Adrenal gland (tissue), 12 donors: ENCODE results near the gene DNAJC1. TPM values are rescaled to one million over a fixed set of nuclear protein-coding genes. Genes with fewer than 3 reads are reported as not detected.

Experiments
- DNase-seq, 7 donors: peaks; one replicate each; pipeline ENCODE4 v3.0.0-alpha.2; 2019 to 2020
- H3K27ac ChIP-seq, 5 donors: fragments of 200-600 bp; sonication (generic) in 4 of 5; 1 replicate in 3 of 5; 2 replicates in 2 of 5; pipeline versions ENCODE4 v1.5.1 to v1.8.0; 2016 to 2020; ENCODE audit warnings: mild to moderate bottlenecking in 1 of 5
- H3K27me3 ChIP-seq: fragments of 200-600 bp; 2 replicates; pipeline ENCODE4 v1.8.0; 2021
- H3K36me3 ChIP-seq, 2 donors: fragments of 200-600 bp; replicated peaks in 1 of 2; 1 replicate in 1 of 2; 2 replicates in 1 of 2; pipeline versions ENCODE4 v1.5.1 to v1.8.0; 2018 to 2022
- H3K4me1 ChIP-seq, 2 donors: fragments of 200-600 bp; replicated peaks in 1 of 2; 1 replicate in 1 of 2; 2 replicates in 1 of 2; pipeline versions ENCODE4 v1.5.1 to v1.8.0; 2018 to 2021
- H3K4me3 ChIP-seq, 4 donors: fragments of 200-600 bp; sonication (generic) in 3 of 4; one replicate each; pipeline ENCODE4 v1.5.1; 2016 to 2018
- H3K9me3 ChIP-seq, 3 donors: fragments of 200-600 bp; sonication (generic) in 1 of 3; replicated peaks in 1 of 3; 1 replicate in 2 of 3; 2 replicates in 1 of 3; pipeline versions ENCODE4 v1.5.1 to v1.8.0; 2016 to 2021
- CTCF ChIP-seq, 6 experiments: fragments of 450-650 bp in 4 of 6; fragments of 200-600 bp in 2 of 6; sonication (generic) in 1 of 6; IDR thresholded peaks; 1 replicate in 5 of 6; 2 replicates in 1 of 6; pipeline versions ENCODE4 v1.5.1 to v1.8.0; 2016 to 2021; ENCODE audit warnings: antibody characterized with exemption in 6 of 6, mild to moderate bottlenecking in 2 of 6, moderate library complexity in 1 of 6
- POLR2A ChIP-seq, 2 donors: fragments of 450-650 bp; IDR thresholded peaks; one replicate each; pipeline ENCODE4 v1.6.1; 2017; ENCODE audit warnings: antibody characterized with exemption in 2 of 2, mild to moderate bottlenecking in 2 of 2, moderate library complexity in 1 of 2
- WGBS, 4 donors: extraction: QIAGEN DNeasy Blood & Tissue Kit in 2 of 4; methylation state at CpG; one replicate each; pipeline versions ENCODE4 v1.1.5 to v1.1.7; 2013 to 2017; 5-methylcytosine and 5-hydroxymethylcytosine counted together
- intact Hi-C, 2 donors: fragments of 100-400 bp; cut with DNase I; formaldehyde crosslinking; loops; one replicate each; pipeline versions ENCODE4 v1.14.1 to v1.15.0; 2022 to 2023
- polyA plus RNA-seq, 3 donors: library from polyadenylated mRNA; stranded (reverse); fragments of 200-250 nt in 2 of 3; fragments of 350-450 nt in 1 of 3; fragmentation: Illumina TruSeq in 1 of 3; extraction: RNeasy Lipid Tissue Mini Kit (QIAGEN cat#74804) in 1 of 3; gene quantifications; one replicate each; pipeline ENCODE4 v1.2.3, GENCODE V29; 2013 to 2014
- total RNA-seq, 9 donors: library from RNA; depleted of rRNA in 4 of 9; stranded (reverse); fragments of >200 nt in 4 of 9; fragments of 120-200 nt in 1 of 9; fragmentation: NEBNext Ultra II Directional in 1 of 9; extraction: Animal tissue kit (Norgen Biotek cat#: 25700) in 1 of 9; gene quantifications; one replicate each; pipeline versions ENCODE4 v1.1.0 to v1.2.4, GENCODE V29; 2013 to 2023
- donor health status: healthy with polysubstance abuse.
- donor health status: Bipolar disorder and iron deficiency.
- donor health status: DM: yes; HTN: yes; CAD: no.
- donor health status: DM: no; HTN: no; CAD: no.
- donor health status: DM: no; HTN: no; CAD: no.
- donor health status: DM: yes; HTN: yes; CAD: no.

The DNAJC1 gene
- total and polyA plus RNA-seq, 12 donors: 11.0 to 84.4 (median 36.8) TPM

DNA sequence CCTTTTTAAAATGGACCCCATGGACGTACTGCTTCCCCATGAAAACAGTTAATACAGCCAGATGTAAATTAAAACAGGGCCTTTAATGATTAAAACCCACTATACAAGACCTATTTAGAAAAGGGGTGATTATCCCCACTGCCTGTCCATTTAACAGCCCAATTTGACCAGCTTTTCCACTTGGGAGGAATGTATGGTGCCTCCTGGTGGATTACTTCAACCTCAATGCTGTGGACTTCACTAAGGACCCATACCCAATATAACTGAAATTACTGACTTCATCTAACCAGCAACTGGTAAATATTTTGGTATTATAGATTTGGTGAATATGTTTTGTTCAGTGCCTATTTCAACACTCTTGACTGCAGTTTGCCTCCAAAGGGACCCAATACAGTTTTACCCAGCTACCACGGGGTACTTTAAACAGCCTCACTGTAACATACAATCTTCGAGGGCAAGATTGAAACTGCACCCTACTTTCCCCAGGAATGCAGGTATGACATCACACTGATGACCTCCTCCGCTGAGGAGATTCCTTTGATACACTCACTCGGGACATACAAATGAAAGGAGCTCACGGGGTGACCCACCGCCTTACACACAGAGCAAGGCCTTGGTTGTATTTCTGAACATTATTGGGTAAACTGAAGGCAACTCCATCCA lies 192.8 kb downstream of the DNAJC1 start:
- H3K27ac ChIP-seq: no peak overlapping the region
- DNase-seq: no peak
- no peaks in the 10 kb centered on the region for H3K9me3 ChIP-seq
- TF ChIP-seq POLR2A (IDR thresholded peaks at IDR 0.05): no peak
- no peak for TF ChIP-seq CTCF (IDR thresholded peaks at IDR 0.05)
- intact Hi-C loops: no loop called here
- no peaks in the 10 kb centered on the region for H3K36me3 ChIP-seq
- H3K27me3 ChIP-seq: no peaks in the 10 kb centered on the region
- H3K4me3 ChIP-seq: no peak overlapping the region
- 96 to 98% (median 97%) methylated on average over 7 of the region's 7 CpGs for WGBS, 4 donors
- H3K4me1 ChIP-seq: no peaks in the 10 kb centered on the region

DNA sequence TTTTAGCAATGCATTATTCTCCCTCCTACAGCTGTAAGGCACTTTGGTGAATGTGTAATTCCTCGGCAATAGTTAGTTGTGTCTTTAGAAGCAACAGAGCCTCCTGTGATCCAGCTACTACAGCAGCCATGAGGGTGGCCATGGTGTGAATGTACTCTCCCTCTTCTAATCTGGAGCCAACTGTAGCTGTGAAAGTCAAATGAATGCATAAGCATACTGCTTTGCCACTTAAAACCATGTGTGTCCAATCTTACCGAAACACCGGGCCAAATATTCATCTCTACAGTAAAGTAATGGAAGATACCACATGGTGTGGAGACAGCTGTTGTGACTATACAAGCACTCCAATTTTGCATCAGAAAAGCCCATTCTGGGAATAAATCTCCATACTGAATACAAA lies 195.0 kb downstream of the DNAJC1 start:
- Histone ChIP-seq H3K9me3 (no peaks in the 10 kb centered on the region), H3K4me3 (no peak overlapping the region), H3K27me3 (no peaks in the 10 kb centered on the region), H3K36me3 (no peaks in the 10 kb centered on the region), H3K27ac (no peak overlapping the region), H3K4me1 (no peaks in the 10 kb centered on the region)
- no peak for DNase-seq
- 95 to 99% (median 97%) methylated on average over 3 of the region's 3 CpGs for WGBS, 4 donors
- no peak for TF ChIP-seq POLR2A (IDR thresholded peaks at IDR 0.05)
- TF ChIP-seq CTCF (IDR thresholded peaks at IDR 0.05): no peak
- intact Hi-C loops: no loop called here

GRCh38 chr10:21807180-21807579 lies 196.3 kb downstream of the DNAJC1 start:
- no peak for TF ChIP-seq POLR2A (IDR thresholded peaks at IDR 0.05)
- TF ChIP-seq CTCF (IDR thresholded peaks at IDR 0.05): no peak
- Histone ChIP-seq H3K4me1 (no peaks in the 10 kb centered on the region), H3K27ac (no peak overlapping the region), H3K4me3 (no peak overlapping the region), H3K27me3 (no peaks in the 10 kb centered on the region), H3K36me3 (no peaks in the 10 kb centered on the region), H3K9me3 (no peaks in the 10 kb centered on the region)
- 79 to 91% (median 86%) methylated on average over 5 of the region's 5 CpGs for WGBS, 4 donors
- intact Hi-C loops: no loop called here
- DNase-seq: no peak

- no peaks in the 10 kb centered on the region for H3K27me3 ChIP-seq
- WGBS, 4 donors: 0 to 70% (median 56%) methylated on average over 1 of the region's 1 CpG
- intact Hi-C loops: no loop called here
- DNase-seq: no peak
- no peaks in the 10 kb centered on the region for H3K9me3 ChIP-seq
- H3K4me1 ChIP-seq: no peaks in the 10 kb centered on the region
- H3K36me3 ChIP-seq: no peaks in the 10 kb centered on the region
- no peak overlapping the region for H3K27ac ChIP-seq
- H3K4me3 ChIP-seq: no peak overlapping the region
- no peak for TF ChIP-seq POLR2A (IDR thresholded peaks at IDR 0.05)
- no peak for TF ChIP-seq CTCF (IDR thresholded peaks at IDR 0.05)
These were observed 200.2 kb downstream of the DNAJC1 start for GRCh38 chr10:21803374-21803773.
